ENCODE results near the gene FAM229B.
"Not testable (repeated sequence)": the region's sequence is repeated elsewhere in the genome, so short reads cannot be mapped to it uniquely, and the experiment has no call there.

FAM229B gene, protein sequence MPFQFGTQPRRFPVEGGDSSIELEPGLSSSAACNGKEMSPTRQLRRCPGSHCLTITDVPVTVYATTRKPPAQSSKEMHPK

DNA sequence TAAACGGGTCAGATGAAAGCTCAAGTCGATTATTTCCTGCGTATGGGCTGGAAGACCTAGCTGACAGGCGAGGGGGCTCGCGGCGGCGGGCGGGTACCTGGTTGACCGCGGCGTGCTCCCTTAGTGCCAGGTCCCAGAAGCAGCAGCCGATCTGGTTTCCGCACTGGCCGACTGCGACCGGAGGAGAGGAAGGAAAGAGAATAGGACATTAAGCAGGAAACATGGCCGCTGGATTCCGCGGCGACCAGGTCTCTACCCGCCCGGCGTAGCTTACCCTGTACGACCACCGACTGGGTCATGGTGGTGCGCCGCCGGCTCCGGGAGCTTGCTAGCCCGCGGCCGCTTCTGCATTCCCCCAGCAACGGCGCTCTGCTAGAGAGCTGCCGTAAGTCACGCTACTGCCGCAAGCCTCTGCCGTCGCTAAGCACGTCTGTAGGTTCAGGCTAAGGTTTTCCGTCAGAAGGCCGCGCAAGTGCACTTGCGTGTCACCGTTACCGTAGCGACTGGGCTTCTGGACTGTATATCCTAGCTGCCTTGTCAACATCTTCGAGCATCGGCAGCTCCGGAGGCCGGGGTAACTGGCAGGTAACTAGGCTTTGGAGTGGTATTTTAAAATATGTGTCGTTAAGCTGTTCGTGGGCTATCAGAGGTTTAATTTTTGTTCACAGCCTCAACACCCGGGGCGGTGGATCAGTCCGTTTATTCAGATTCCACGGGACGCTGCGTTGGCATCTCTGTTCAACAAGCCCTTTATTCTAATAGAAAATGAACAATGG lies at the start of gene FAM229B, which contains the start of gene TUBE1:
TSS of gene FAM229B (plus strand) at position 456 of the 776 bp plus-strand sequence. CDS start 11,693 bp downstream, outside the sequence.
TSS of gene TUBE1 (minus strand) at position 347 of the 776 bp plus-strand sequence. CDS start at position 299, 48 bp downstream.
- peak; percentile 85 to 97 for DNase-seq

- DNase-seq = peak; percentile 43 to 52
Measured at GRCh38 chr6:112037783-112038216, 49.6 kb upstream of the FAM229B start.

GRCh38 chr6:112038268-112038667 lies 49.1 kb upstream of the FAM229B start:
- DNase-seq = no peak

GRCh38 chr6:112038756-112039430 lies 48.5 kb upstream of the FAM229B start:
- DNase-seq = no peak

DNA sequence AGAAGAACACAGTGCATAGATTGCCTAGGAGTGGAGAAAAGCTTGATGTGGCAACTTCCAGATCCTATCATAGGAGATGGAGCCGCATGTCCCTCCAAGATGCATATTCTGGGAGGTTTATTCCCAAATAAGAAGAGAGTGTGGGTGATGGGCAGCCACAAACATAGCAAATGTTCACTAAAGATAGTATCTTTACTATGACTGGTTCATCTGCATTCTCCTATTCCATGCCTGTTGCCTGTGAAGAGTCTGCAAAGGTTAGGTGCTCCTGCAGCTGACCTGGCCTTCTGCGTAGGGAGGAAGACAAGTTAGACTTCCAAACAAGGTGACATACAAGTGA lies 48.0 kb upstream of the FAM229B start:
- no peak for DNase-seq

DNA sequence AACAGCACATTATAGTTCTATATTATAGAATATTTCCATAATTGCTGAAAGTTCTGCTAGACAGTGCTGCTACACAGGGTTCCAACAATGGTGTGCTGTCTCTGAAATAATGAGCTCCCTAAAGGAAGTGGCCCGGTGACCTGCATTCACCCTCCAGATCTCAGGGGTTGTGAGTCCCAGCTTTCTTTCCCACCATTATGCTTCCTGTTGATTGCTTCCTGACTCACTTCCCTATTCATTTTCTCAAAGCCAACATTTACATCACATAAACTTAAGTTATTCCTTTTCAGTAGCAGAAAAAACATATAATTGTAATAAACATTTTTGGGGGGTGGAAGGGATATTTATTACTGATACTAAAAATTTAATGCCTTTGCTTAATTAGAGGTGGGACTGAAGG lies 46.4 kb upstream of the FAM229B start:
- DNase-seq = no peak

DNA sequence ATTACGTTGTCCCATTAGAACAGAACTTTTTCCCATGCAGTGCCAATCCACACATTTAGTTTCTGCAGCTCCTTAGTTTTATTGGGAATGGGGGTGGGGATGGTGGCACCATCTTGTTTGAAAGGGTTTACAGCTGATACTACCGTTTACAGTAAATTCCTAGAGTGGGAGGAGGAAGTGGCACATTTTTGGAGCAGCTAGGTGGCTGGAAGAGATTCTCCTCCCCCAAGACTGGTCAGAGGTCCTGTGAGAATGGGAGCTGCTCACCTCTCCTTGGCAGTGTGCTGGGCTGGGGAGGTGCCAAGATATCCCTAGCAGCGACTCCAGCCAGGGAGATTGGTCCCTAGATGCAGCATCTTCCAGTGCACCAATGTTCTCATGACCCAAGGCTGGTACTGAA lies 45.9 kb upstream of the FAM229B start:
- no peak for DNase-seq

DNA sequence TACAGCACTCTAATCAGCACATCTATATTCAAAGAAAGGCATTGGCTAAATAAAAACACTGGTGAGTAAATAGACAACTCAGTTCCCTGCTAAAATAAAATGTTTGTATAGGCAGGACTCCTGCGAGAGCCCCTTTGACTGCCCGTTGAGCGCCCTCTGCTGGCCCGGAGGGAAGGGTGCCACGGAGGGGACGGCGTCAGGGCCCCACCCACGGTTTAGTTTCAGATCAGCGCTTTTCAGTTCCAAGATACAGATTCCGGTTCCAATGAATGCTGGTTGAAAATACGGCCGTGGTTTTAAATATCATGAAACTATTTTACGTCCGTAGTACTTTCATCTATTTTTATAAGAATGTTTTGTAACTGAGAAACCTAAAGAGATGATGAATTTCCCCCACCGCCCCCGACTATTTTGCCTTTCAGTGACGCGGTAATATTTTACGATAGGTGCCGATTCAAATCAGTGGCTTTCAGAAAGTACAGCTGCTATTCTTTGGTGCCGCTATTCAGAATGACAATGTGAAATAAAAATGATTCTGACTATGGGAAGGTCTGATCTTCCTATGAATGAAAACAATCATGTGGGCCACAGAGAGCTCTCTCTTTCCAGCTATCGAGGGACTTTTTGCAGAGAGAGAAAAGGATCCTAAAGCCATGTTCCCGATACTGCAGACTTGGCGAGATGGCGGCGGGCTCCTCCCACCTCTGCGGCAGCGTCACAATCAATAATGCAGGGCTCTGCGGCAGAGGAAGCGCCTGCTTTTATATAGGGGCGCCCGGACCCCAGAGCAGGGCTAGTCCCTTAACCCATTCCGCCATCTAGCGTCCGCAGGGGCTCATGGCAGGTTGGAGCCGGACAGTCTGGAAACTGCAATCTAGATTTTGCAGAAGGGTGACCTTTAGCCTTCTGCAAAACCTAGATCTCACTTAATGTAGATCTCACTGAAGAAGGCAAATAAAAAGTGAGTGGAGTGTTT lies 44.1 kb upstream of the FAM229B start:
- DNase-seq = peak; percentile 83 to 85

DNA sequence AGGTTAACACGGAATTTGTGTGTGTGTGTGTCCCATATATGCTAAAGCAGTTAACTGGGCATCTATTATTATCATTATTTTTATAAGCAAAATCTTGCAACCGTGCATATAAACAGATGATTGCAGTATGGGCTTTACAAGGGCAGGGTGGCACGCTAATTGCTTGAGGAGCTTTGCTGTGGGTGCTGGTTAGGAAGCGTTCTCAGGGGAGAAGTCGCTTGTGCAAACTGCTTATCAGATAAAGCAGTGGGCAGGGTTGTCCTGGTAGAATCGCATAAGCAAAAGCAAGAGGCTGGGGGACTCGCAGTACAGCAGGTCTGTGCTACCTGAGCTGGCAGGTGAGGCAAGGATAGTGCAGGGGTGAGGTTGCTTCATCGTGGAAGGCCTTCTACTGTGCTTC lies 43.2 kb upstream of the FAM229B start:
- no peak for DNase-seq

GRCh38 chr6:112044856-112045255 lies 42.5 kb upstream of the FAM229B start:
- no peak for DNase-seq

GRCh38 chr6:112047523-112047922 lies 39.9 kb upstream of the FAM229B start:
- not testable (repeated sequence) for DNase-seq

DNA sequence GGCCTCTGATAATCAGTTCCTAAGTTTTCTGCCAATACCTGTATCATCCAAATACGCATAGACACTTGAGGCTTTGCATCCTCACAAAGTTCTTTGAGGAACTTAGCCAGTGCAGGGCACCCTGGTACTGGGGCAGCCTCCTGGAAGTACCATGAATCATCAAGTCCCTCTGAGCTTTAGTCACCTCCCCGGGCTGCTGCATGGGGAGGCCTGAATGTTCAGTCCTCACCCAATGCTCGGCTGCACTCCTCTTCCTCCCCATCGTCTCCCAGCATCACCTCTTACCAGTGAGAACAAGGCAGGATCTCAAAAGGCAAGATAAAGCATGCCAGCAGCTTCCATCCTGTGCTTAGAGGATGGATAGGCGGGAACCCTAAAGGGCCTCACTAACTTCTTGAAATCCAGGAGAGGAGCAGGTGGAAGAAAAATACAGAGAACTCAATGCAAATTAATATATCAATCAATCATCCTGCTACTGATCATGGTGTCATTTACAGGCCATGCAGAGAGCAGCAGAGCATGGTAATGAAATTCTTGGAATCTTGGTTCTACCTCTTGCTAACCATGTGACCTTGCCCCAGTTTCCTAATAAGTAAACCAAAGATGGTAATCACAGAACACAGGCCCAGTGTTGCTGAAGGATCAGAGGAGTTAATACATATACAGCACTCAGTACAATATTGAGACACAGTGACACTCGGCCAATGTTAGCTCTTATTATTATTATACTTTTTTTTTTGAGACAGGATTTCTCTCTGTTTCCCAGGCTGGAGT lies 38.2 kb upstream of the FAM229B start:
- DNase-seq = no peak

DNA sequence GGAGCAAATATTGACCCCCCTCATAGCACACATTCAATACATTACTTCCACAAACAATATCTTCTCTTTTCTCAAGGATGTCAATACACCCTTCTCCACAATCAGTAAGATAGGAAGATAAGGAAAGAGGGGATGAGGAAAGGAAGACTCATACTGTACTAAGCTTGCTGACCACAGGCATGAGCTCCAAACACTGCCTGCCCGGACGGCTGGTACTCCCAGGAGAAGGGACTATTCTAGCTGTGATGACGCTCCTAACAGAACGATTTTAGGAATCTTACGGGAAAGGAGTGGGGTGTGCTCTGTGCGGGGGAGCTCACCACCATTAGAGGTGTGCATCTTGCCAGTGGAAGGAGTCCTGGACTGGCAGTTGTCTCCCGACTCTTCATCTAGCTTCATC lies 37.4 kb upstream of the FAM229B start:
- DNase-seq = no peak

DNA sequence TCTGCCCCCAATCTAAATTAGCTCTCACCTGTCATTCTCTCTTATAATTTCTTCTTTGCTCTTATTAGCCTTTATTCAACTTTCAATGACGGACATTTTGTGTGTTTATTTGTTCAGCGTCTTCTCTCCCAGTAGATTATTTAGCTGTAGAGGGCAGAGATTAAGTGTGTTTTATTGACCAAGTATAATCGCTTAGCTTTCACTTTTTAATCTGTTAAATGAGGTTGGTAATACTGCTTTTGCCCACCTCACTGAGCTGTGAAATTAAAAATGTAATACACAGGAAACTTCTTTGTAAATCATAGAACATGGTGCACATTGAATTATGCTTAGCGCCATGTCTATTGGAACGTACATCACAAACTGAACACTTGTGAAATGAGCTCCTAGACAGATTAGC lies 37.0 kb upstream of the FAM229B start:
- no peak for DNase-seq

DNA sequence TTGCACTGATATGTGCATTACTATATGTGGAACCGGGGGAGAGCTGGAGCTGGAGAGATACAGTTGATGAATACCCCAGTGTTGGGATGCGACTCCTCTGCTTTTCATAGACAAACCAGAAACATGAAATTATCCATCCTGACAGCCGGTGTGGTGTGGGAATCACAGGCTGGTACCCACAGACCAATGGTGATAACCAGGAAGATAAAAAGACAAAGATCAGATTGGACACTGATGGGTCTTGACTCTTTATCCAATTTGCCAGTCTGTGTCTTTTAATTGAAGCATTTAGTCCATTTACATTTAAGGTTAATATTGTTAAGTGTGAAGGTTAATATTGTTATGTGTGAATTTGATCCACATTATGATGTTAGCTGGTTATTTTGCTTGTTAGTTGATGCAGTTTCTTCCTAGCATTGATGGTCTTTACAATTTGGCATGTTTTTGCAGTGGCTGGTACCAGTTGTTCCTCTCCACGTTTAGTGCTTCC lies 36.1 kb upstream of the FAM229B start:
- not testable (repeated sequence) for DNase-seq

GRCh38 chr6:112054001-112054400 lies 33.4 kb upstream of the FAM229B start, which contains the start of gene CCN6:
TSS of gene CCN6 (plus strand) at chr6:112054104. CDS start at chr6:112054358, 254 bp downstream.
- DNase-seq = no peak

GRCh38 chr6:112054555-112055190 lies 32.7 kb upstream of the FAM229B start:
- no peak for DNase-seq

DNA sequence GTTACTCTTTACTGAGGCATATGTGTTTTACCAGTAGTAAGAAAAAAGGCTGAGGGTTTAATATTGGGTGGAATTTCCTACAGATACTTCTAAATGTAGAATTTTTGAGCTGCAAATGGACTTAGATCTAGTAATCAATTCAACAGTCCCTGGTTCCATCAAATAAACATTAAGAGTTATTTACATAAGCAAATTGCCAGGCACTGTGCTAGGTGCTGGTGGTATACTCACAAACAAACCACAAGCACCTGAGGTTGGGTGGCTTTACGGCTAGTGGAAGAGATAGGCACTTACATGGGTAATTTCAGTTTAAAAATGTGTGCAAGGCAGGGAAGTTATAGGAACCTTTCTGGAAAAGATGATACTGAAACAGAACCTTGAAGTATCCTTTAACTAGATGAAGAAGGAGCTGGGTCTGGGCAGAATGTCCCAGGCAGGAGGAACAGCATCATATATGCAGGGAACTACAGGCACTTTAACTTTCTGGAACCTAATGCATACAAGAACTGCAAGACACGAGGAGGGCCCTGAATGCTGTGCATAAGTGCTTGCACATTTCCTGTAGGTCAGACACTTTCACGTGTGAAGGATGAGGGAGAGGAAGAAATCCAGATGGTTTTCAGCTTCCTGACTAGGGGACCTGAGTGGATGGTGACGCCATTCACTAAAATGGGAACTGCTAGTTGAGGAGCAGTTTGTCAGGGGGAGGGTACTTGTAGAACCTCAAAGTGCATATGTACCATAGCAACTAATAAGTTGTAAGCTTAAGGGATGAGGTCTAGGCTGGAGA lies 29.0 kb upstream of the FAM229B start:
- no peak for DNase-seq

GRCh38 chr6:112061605-112062004 lies 25.8 kb upstream of the FAM229B start:
- no peak for DNase-seq

DNA sequence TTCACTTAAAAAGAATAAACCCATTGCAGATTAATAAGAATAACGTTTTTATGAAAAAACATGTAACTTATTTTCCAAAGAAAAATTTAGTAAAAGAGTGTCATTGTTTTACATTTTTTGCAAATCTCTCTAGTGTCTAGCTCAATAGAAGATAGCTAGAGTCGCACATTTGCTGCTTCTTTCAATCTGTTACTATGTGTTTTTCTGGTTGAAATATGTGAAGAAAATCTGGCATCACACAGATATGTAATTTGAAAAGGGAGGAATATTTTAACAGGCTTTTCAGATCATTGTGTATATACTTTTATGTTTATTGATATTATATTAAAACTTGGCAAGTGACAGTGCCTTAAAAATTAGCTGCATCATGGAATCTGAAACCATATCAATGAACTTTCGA lies 24.4 kb upstream of the FAM229B start:
- DNase-seq = no peak
